Epithelial cell of esophagus (primary cell): ENCODE data around the gene MYRF.

Experiments used
- DNase-seq: peaks from one replicate; pipeline ENCODE4 v3.0.0; 2010; ENCODE audit warnings: low read depth
- H3K4me3 ChIP-seq: 2 replicates; pipeline ENCODE4 v1.5.1; 2011; ENCODE audit warnings: mild to moderate bottlenecking, low read length, control low read depth
- CTCF ChIP-seq: IDR thresholded peaks from 2 replicates; pipeline ENCODE4 v1.5.1; 2011; ENCODE audit warnings: low read depth, mild to moderate bottlenecking, low read length, control low read depth, inconsistent platforms; ENCODE audit not compliant: insufficient read depth; ENCODE audit errors: missing control alignments

Gene MYRF

GRCh38 chr11:61762798-61763197, 10.4 kb downstream of the MYRF start:
- no peak for TF ChIP-seq CTCF
- no peak for DNase-seq
- H3K4me3 ChIP-seq, result no peak overlapping the region

GRCh38 chr11:61763930-61764605, 11.6 kb downstream of the MYRF start:
- no peak for DNase-seq
- TF ChIP-seq CTCF, result no peak

GRCh38 chr11:61764606-61765260, 12.3 kb downstream of the MYRF start:
- DNase-seq, result no peak
- TF ChIP-seq CTCF, result no peak
- H3K4me3 ChIP-seq, result no peak overlapping the region

More at GRCh38 chr11:61763930-61764605, 11.6 kb downstream of the MYRF start:
- no peak overlapping the region for H3K4me3 ChIP-seq

- TF ChIP-seq CTCF, result no peak
- H3K4me3 ChIP-seq, result no peak overlapping the region
Observed at GRCh38 chr11:61765550-61766253, 13.3 kb downstream of the MYRF start.

GRCh38 chr11:61766353-61766841, 14.0 kb downstream of the MYRF start:
- H3K4me3 ChIP-seq, result no peak overlapping the region
- TF ChIP-seq CTCF, result no peak
- DNase-seq, result no peak

More at GRCh38 chr11:61765550-61766253, 13.3 kb downstream of the MYRF start:
- no peak for DNase-seq

- no peak for TF ChIP-seq CTCF
Observed at GRCh38 chr11:61768376-61769076, 16.1 kb downstream of the MYRF start.

More at GRCh38 chr11:61768376-61769076, 16.1 kb downstream of the MYRF start:
- DNase-seq, result no peak
- H3K4me3 ChIP-seq, result no peak overlapping the region
